K562 (cell line): ENCODE data around the gene GIT2. TPM values are rescaled to one million over a fixed set of nuclear protein-coding genes. Genes with fewer than 3 reads are reported as not detected.
A peak's percentile ranks its signal among the peaks of the same experiment; 100 is the strongest.

Experiments used
- ARID4B ChIP-seq: sonication (generic); formaldehyde crosslinking; IDR thresholded peaks from 2 replicates; pipeline ENCODE4 v1.8.0; 2022; ENCODE audit warnings: mild to moderate bottlenecking, missing genetic modification reagents
- CHD2 ChIP-seq: IDR thresholded peaks from 2 replicates; pipeline ENCODE4 v1.6.1; 2011; ENCODE audit warnings: low read depth, low read length
- DDX20 ChIP-seq: fragments of 450-650 bp; IDR thresholded peaks from 2 replicates; pipeline ENCODE4 v1.6.1; 2016; ENCODE audit warnings: missing genetic modification characterization, low read depth, mild to moderate bottlenecking, missing compliant biosample characterization, moderate library complexity
- ESRRB ChIP-seq: fragments of 250-450 bp; sonication (Bioruptor Pico); IDR thresholded peaks from 2 replicates; pipeline ENCODE4 v1.5.0; 2020; ENCODE audit warnings: mild to moderate bottlenecking, moderate library complexity, borderline replicate concordance
- FOXA1 ChIP-seq: fragments of 450-650 bp; IDR thresholded peaks from 2 replicates; pipeline ENCODE4 v1.6.1; 2016; ENCODE audit warnings: mild to moderate bottlenecking, borderline replicate concordance
- GTF2E2 ChIP-seq: fragments of 200-800 bp; sonication (Bioruptor generic); IDR thresholded peaks from 2 replicates; pipeline ENCODE4 v1.6.1; 2016; ENCODE audit warnings: missing genetic modification characterization, missing compliant biosample characterization
- HDAC1 ChIP-seq, 2 experiments: fragments of 450-650 bp; IDR thresholded peaks; 2 replicates each; pipeline ENCODE4 v1.6.1; 2016 to 2017; ENCODE audit warnings: inconsistent platforms in 1 of 2, mild to moderate bottlenecking in 1 of 2, moderate library complexity in 1 of 2
- HMG20B ChIP-seq: fragments of 250-450 bp; sonication (Bioruptor Pico); IDR thresholded peaks from 2 replicates; pipeline ENCODE4 v1.5.0; 2021; ENCODE audit warnings: mild to moderate bottlenecking
- JUN ChIP-seq, 2 experiments: sonication (generic) in 1 of 2; formaldehyde crosslinking in 1 of 2; IDR thresholded peaks; 2 replicates each; pipeline versions ENCODE4 v1.6.1 to v1.8.0; 2012 to 2022; ENCODE audit warnings: borderline replicate concordance in 2 of 2, mild to moderate bottlenecking in 2 of 2, improper control_type of control experiment in 1 of 2, low read depth in 1 of 2, low read length in 1 of 2, missing genetic modification reagents in 1 of 2
- POLR3A ChIP-seq: IDR thresholded peaks from 2 replicates; pipeline ENCODE4 v1.6.1; 2011; ENCODE audit warnings: borderline replicate concordance, mild to moderate bottlenecking, moderate library complexity; ENCODE audit not compliant: insufficient read length, insufficient read depth; ENCODE audit errors: extremely low read depth
- PRPF4 ChIP-seq: fragments of 200-400 bp; formaldehyde crosslinking; IDR thresholded peaks from one replicate; pipeline ENCODE4 v1.6.1; 2017; ENCODE audit warnings: low read length, low read depth, mild to moderate bottlenecking; ENCODE audit not compliant: insufficient read depth, poor library complexity, severe bottlenecking
- RFX1 ChIP-seq: fragments of 450-650 bp; IDR thresholded peaks from 2 replicates; pipeline ENCODE4 v1.6.1; 2016; ENCODE audit warnings: mild to moderate bottlenecking, moderate library complexity
- RHOXF2B ChIP-seq: fragments of 250-450 bp; sonication (Bioruptor Pico); conservative IDR thresholded peaks from 2 replicates; pipeline ENCODE4 v1.5.1; 2021
- RNF2 ChIP-seq: sonication (generic); IDR thresholded peaks from 2 replicates; pipeline ENCODE4 v1.6.1; 2016
- SETDB1 ChIP-seq: IDR thresholded peaks from one replicate; pipeline ENCODE4 v1.6.1; 2012; ENCODE audit warnings: low read length, control low read depth, inconsistent platforms
- SLC30A9 ChIP-seq: fragments of 250-450 bp; sonication (Bioruptor Pico); IDR thresholded peaks from 2 replicates; pipeline ENCODE4 v1.8.0; 2022; ENCODE audit warnings: mild to moderate bottlenecking, moderate library complexity
- TSC22D4 ChIP-seq: fragments of 450-650 bp; IDR thresholded peaks from 2 replicates; pipeline ENCODE4 v1.6.1; 2016; ENCODE audit warnings: missing genetic modification characterization, missing biosample characterization, control low read depth
- ZNF197 ChIP-seq: fragments of 200-800 bp; sonication (Bioruptor generic); IDR thresholded peaks from 2 replicates; pipeline ENCODE4 v1.6.1; 2016; ENCODE audit warnings: low read depth, missing genetic modification characterization, missing compliant biosample characterization
- ZNF274 ChIP-seq: IDR thresholded peaks from 2 replicates; pipeline ENCODE4 v1.6.1; 2011; ENCODE audit warnings: low read depth, mild to moderate bottlenecking, low read length, moderate library complexity, borderline replicate concordance
- ZNF79 ChIP-seq: fragments of 250-450 bp; sonication (Bioruptor Pico); IDR thresholded peaks from 2 replicates; pipeline ENCODE4 v1.4.0; 2020; ENCODE audit warnings: low read depth, mild to moderate bottlenecking, moderate library complexity
- polyA plus RNA-seq, 8 experiments: library from polyadenylated mRNA; depleted of rRNA in 4 of 8; stranded (reverse) in 5 of 8; unstranded in 3 of 8; fragments of >200 nt; fragmentation: Nextera tagmentation in 2 of 8; fragmentation: Illumina TruSeq in 1 of 8; extraction: Ambion mirVana in 2 of 8; extraction: Trizol in 1 of 8; gene quantifications; 2 replicates each; pipeline versions ENCODE4 v1.2.1 to v1.2.3, GENCODE V29; 2011 to 2014; ENCODE audit warnings: inconsistent platforms in 1 of 8, missing spikeins in 1 of 8
- total RNA-seq, 7 experiments: library from RNA; depleted of rRNA in 6 of 7; stranded (reverse); fragments of >200 nt in 6 of 7; fragmentation: Illumina TruSeq in 2 of 7; extraction: Trizol in 2 of 7; gene quantifications; 2 replicates each; pipeline versions ENCODE4 v1.2.1 to v1.2.3, GENCODE V29; 2011 to 2021; ENCODE audit warnings: low replicate concordance in 1 of 7
- TF ChIP-seq, protein P1 (sequence below): fragments of 450-650 bp; conservative IDR thresholded peaks from 2 replicates; pipeline ENCODE4 v1.6.1; 2016; ENCODE audit warnings: missing genetic modification characterization, low read depth, mild to moderate bottlenecking, missing compliant biosample characterization, moderate library complexity
- TF ChIP-seq, protein P2 (sequence below): sonication (generic); formaldehyde crosslinking; IDR thresholded peaks from 2 replicates; pipeline ENCODE4 v1.9.0; 2022; ENCODE audit warnings: mild to moderate bottlenecking, missing genetic modification reagents

GIT2 gene
- total and polyA plus RNA-seq, 9 of the 15 experiments (the other 6 are each of a cell fraction or from before 2014, with no cell fraction given), result 4.0 to 30.4 (median 23.5) TPM

DNA sequence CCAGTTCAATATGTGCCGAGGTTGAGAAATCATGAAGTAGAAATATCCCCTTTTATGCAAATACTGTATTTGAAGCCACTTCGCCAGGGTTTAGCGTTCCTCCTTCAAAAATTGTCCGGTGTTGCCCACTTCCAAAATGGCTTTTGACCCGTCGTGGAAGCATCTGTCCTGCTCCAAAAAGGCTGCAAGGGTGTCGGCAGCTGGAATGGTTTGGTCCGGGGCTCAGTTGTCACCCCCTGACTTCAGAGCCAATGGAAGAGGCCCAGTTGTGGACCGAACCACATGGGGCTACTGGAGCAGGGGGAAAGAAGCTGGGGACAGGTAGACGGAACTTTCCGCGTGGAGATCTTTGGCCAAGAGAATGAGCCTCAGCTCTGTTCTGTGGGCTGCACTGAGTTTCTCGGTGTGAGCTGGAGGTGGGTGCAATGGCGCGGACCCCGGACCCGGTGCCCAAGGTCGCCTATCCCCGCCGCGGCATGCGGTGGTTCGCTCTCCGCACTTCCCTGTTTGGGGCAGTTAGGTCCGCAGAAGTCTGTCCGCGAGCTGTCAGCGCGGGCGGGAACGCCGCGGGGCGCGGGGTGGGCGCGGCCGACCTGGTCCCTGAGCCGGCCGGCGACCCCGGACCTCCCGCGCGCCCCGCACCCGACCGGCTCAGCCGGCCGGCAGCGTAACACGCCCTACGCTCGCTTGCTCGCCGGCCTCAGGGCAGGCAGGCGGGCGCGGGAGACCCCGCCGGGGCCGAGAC lies 2.9 kb upstream of the GIT2 start, which contains the start of gene ANKRD13A (continued):
- TF ChIP-seq ARID4B (CRISPR knock-in tag), result peak; percentile 73
- TF ChIP-seq ZNF197, result no peak
- no peak for TF ChIP-seq DDX20 (tag)
- TF ChIP-seq FOXA1, result no peak
- 0 out of 2 replicates have a peak, but pooled peaks have one; percentile 20 for TF ChIP-seq JUN (IDR thresholded peaks at IDR 0.05; ENCODE audit: borderline replicate concordance, low read depth, low read length)
- TF ChIP-seq JUN (CRISPR knock-in tag; IDR thresholded peaks at IDR 0.05; ENCODE audit: borderline replicate concordance), result no peak; the same call in 1 of the 2 replicates
- TF ChIP-seq RFX1, result no peak; the same call in 1 of the 2 replicates
- TF ChIP-seq ZNF274, result no peak
- 0 out of 2 replicates have a peak, but pooled peaks have one; percentile 13 for TF ChIP-seq CHD2
- no peak for TF ChIP-seq ZNF79
- no peak for TF ChIP-seq SETDB1
- no peak for TF ChIP-seq SLC30A9 (CRISPR knock-in tag)
- no peak for TF ChIP-seq PRPF4
- no peak for TF ChIP-seq TSC22D4
- TF ChIP-seq ESRRB (CRISPR knock-in tag), result no peak
- TF ChIP-seq RHOXF2B, result no peak
- TF ChIP-seq, protein P1, sequence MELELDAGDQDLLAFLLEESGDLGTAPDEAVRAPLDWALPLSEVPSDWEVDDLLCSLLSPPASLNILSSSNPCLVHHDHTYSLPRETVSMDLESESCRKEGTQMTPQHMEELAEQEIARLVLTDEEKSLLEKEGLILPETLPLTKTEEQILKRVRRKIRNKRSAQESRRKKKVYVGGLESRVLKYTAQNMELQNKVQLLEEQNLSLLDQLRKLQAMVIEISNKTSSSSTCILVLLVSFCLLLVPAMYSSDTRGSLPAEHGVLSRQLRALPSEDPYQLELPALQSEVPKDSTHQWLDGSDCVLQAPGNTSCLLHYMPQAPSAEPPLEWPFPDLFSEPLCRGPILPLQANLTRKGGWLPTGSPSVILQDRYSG, result peak; percentile 87; the same call in 1 of the 2 replicates
- TF ChIP-seq, protein P2, sequence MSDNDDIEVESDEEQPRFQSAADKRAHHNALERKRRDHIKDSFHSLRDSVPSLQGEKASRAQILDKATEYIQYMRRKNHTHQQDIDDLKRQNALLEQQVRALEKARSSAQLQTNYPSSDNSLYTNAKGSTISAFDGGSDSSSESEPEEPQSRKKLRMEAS, result peak; percentile 98
- no peak for TF ChIP-seq GTF2E2 (tag)
- TF ChIP-seq HMG20B (CRISPR knock-in tag), result no peak
- TF ChIP-seq RNF2, result peak; percentile 95
- no peak for TF ChIP-seq POLR3A
- 0 out of 4 replicates have a peak, but pooled peaks of 1 of the 2 experiments have one; percentile 23 for TF ChIP-seq HDAC1 (IDR thresholded peaks at IDR 0.05)
